ENCODE results near the gene DBI. TPM values are rescaled to one million over a fixed set of nuclear protein-coding genes. Genes with fewer than 3 reads are reported as not detected.
A peak's percentile ranks its signal among the peaks of the same experiment; 100 is the strongest.

Gene DBI
- total RNA-seq, 4 donors from 2014 or later: 41.8 to 72.3 (median 59.3) TPM

- no peaks in the 10 kb centered on the region for H3K9me3 ChIP-seq
- DNase-seq (ENCODE audit: extremely low spot score): no peak
- 90% methylated on average over 1 of the region's 1 CpG for WGBS
- intact Hi-C loops (cut with DNase I): no loop called here
- H3K4me1 ChIP-seq: peaks cover 13 to 26% (median 16%) of the 10 kb centered on the region in 4 donors
- TF ChIP-seq CTCF (IDR thresholded peaks at IDR 0.05) (no peak), POLR2AphosphoS5 (IDR thresholded peaks at IDR 0.05) (no peak), EP300 (IDR thresholded peaks at IDR 0.05) (no peak), POLR2A (IDR thresholded peaks at IDR 0.05; ENCODE audit: low read depth) (no peak)
- H3K27me3 ChIP-seq: no peaks in the 10 kb centered on the region
- no peaks in the 10 kb centered on the region for H3K36me3 ChIP-seq
- H3K27ac ChIP-seq (replicated peaks in 1 of 4): no peak overlapping the region
- H3K4me3 ChIP-seq: no peak overlapping the region
Observed at GRCh38 chr2:119354860-119355259, 11.9 kb upstream of the DBI start.

GRCh38 chr2:119359774-119360173 lies 7.0 kb upstream of the DBI start:
- WGBS: 93% methylated on average over 6 of the region's 6 CpGs

GRCh38 chr2:119360423-119360966 lies 6.3 kb upstream of the DBI start:
- TF ChIP-seq POLR2A (IDR thresholded peaks at IDR 0.05; ENCODE audit: low read depth) (no peak), CTCF (IDR thresholded peaks at IDR 0.05) (no peak), POLR2AphosphoS5 (IDR thresholded peaks at IDR 0.05) (no peak), EP300 (IDR thresholded peaks at IDR 0.05) (no peak)
- Histone ChIP-seq H3K9me3 (no peaks in the 10 kb centered on the region), H3K4me3 (no peak overlapping the region), H3K4me1 (peaks cover 16 to 22% (median 19%) of the 10 kb centered on the region in 4 donors), H3K27me3 (no peaks in the 10 kb centered on the region), H3K27ac (replicated peaks in 1 of 4) (no peak overlapping the region), H3K36me3 (no peaks in the 10 kb centered on the region)
- 100% methylated on average over 2 of the region's 2 CpGs for WGBS
- DNase-seq (ENCODE audit: extremely low spot score): no peak
- intact Hi-C loops (cut with DNase I): no loop called here

More at GRCh38 chr2:119359774-119360173, 7.0 kb upstream of the DBI start:
- TF ChIP-seq POLR2AphosphoS5 (IDR thresholded peaks at IDR 0.05): no peak
- TF ChIP-seq EP300 (IDR thresholded peaks at IDR 0.05): no peak
- no peak for TF ChIP-seq POLR2A (IDR thresholded peaks at IDR 0.05; ENCODE audit: low read depth)
- TF ChIP-seq CTCF (IDR thresholded peaks at IDR 0.05): no peak
- DNase-seq (ENCODE audit: extremely low spot score): no peak
- Histone ChIP-seq H3K4me3 (no peak overlapping the region), H3K36me3 (no peaks in the 10 kb centered on the region), H3K27ac (replicated peaks in 1 of 4) (no peak overlapping the region), H3K4me1 (peaks cover 10 to 16% (median 14%) of the 10 kb centered on the region in 4 donors), H3K9me3 (no peaks in the 10 kb centered on the region), H3K27me3 (no peaks in the 10 kb centered on the region)
- intact Hi-C loops (cut with DNase I): no loop called here

GRCh38 chr2:119364798-119365197 lies 2.0 kb upstream of the DBI start:
- no peaks in the 10 kb centered on the region for H3K9me3 ChIP-seq
- 90% methylated on average over 6 of the region's 6 CpGs for WGBS
- H3K4me1 ChIP-seq: peaks cover 32 to 35% (median 33%) of the 10 kb centered on the region in 4 donors
- no peak overlapping the region for H3K27ac ChIP-seq (replicated peaks in 1 of 4)
- no peak overlapping the region for H3K4me3 ChIP-seq
- TF ChIP-seq POLR2AphosphoS5 (IDR thresholded peaks at IDR 0.05) (no peak), CTCF (IDR thresholded peaks at IDR 0.05) (no peak), POLR2A (IDR thresholded peaks at IDR 0.05; ENCODE audit: low read depth) (no peak), EP300 (IDR thresholded peaks at IDR 0.05) (no peak)
- intact Hi-C loops (cut with DNase I): no loop called here
- H3K27me3 ChIP-seq: no peaks in the 10 kb centered on the region
- peaks cover under 1 to 17% (median 16%) of the 10 kb centered on the region in 4 donors for H3K36me3 ChIP-seq
- no peak for DNase-seq (ENCODE audit: extremely low spot score)

GRCh38 chr2:119365436-119365835 lies 1.3 kb upstream of the DBI start:
- TF ChIP-seq CTCF (IDR thresholded peaks at IDR 0.05): no peak
- no peak for TF ChIP-seq POLR2A (IDR thresholded peaks at IDR 0.05; ENCODE audit: low read depth)
- no peak for TF ChIP-seq EP300 (IDR thresholded peaks at IDR 0.05)
- no peak for TF ChIP-seq POLR2AphosphoS5 (IDR thresholded peaks at IDR 0.05)
- 63% methylated on average over 6 of the region's 6 CpGs for WGBS
- peaks cover 6 to 24% (median 22%) of the 10 kb centered on the region in 4 donors for H3K36me3 ChIP-seq
- intact Hi-C loops (cut with DNase I): no loop called here
- no peaks in the 10 kb centered on the region for H3K9me3 ChIP-seq
- H3K27me3 ChIP-seq: no peaks in the 10 kb centered on the region
- DNase-seq (ENCODE audit: extremely low spot score): no peak
- peak overlapping the region in 3 of 4 donors; percentile 87 to 89 (median 89) for H3K27ac ChIP-seq (replicated peaks in 1 of 4)
- peak overlapping the region; percentile 71 to 83 (median 78) for H3K4me3 ChIP-seq
- H3K4me1 ChIP-seq: peaks cover 32 to 35% (median 33%) of the 10 kb centered on the region in 4 donors

All from esophagus muscularis mucosa (tissue), 4 donors.